OCI-M1 (cell line): ENCODE data around the gene ACTL8.
A peak's percentile ranks its signal among the peaks of the same experiment; 100 is the strongest.

Source experiments
- DNase-seq: peaks from one replicate; lab custom pipeline; 2025; lab: John Stamatoyannopoulos, UW

The ACTL8 gene

GRCh38 chr1:17755120-17755519 is at the start of gene ACTL8:
ACTL8 (plus strand) TSS chr1:17755333; CDS start chr1:17823009, 67,676 bp downstream.
- peak; percentile 35 for DNase-seq

GRCh38 chr1:17706445-17706844 is 48.7 kb upstream of the ACTL8 start:
- no peak for DNase-seq

- DNase-seq = no peak
Observed at GRCh38 chr1:17709981-17710380, 45.2 kb upstream of the ACTL8 start.

GRCh38 chr1:17710889-17711576 is 44.1 kb upstream of the ACTL8 start:
- DNase-seq = no peak

GRCh38 chr1:17711577-17711910 is 43.6 kb upstream of the ACTL8 start:
- DNase-seq = no peak

- no peak for DNase-seq
Observed at GRCh38 chr1:17711941-17712340, 43.2 kb upstream of the ACTL8 start.

GRCh38 chr1:17713993-17714392 is 41.1 kb upstream of the ACTL8 start:
- no peak for DNase-seq

GRCh38 chr1:17717594-17718535 is 37.3 kb upstream of the ACTL8 start:
- DNase-seq = no peak

GRCh38 chr1:17719874-17720273 is 35.3 kb upstream of the ACTL8 start:
- DNase-seq = no peak

- no peak for DNase-seq
Observed at GRCh38 chr1:17721444-17721843, 33.7 kb upstream of the ACTL8 start.

- DNase-seq = no peak
Observed at GRCh38 chr1:17723684-17724083, 31.4 kb upstream of the ACTL8 start.

- no peak for DNase-seq
Observed at GRCh38 chr1:17724150-17724549, 31.0 kb upstream of the ACTL8 start.

- no peak for DNase-seq
Observed at GRCh38 chr1:17725084-17725719, 29.9 kb upstream of the ACTL8 start.

GRCh38 chr1:17725811-17726582 is 29.1 kb upstream of the ACTL8 start:
- no peak for DNase-seq

GRCh38 chr1:17728123-17728712 is 26.9 kb upstream of the ACTL8 start:
- no peak for DNase-seq

GRCh38 chr1:17729248-17729647 is 25.9 kb upstream of the ACTL8 start:
- no peak for DNase-seq

GRCh38 chr1:17729909-17730308 is 25.2 kb upstream of the ACTL8 start:
- DNase-seq = no peak

- DNase-seq = no peak
Observed at GRCh38 chr1:17731460-17731859, 23.7 kb upstream of the ACTL8 start.

GRCh38 chr1:17732475-17732874 is 22.7 kb upstream of the ACTL8 start:
- DNase-seq = no peak

GRCh38 chr1:17733661-17734060 is 21.5 kb upstream of the ACTL8 start:
- no peak for DNase-seq

GRCh38 chr1:17734609-17735008 is 20.5 kb upstream of the ACTL8 start:
- no peak for DNase-seq

- DNase-seq = no peak
Observed at GRCh38 chr1:17735348-17735747, 19.8 kb upstream of the ACTL8 start.
